Spinal cord (tissue), 10 donors: ENCODE measurements around the gene TMEM51. TPM values are rescaled to one million over a fixed set of nuclear protein-coding genes. Genes with fewer than 3 reads are reported as not detected.

Experiments
- DNase-seq, 6 donors: peaks; one replicate each; pipeline versions ENCODE4 v3.0.0 to v3.0.0-alpha.2; 2013 to 2015; ENCODE audit warnings: low spot score in 6 of 6, low read depth in 4 of 6
- H3K27ac ChIP-seq: one replicate; pipeline ENCODE4 v1.5.1; 2013; ENCODE audit warnings: low read depth, low read length, control low read depth
- H3K27me3 ChIP-seq: one replicate; pipeline ENCODE4 v1.6.1; 2013; ENCODE audit warnings: low read length; ENCODE audit not compliant: control insufficient read depth, insufficient read depth
- H3K36me3 ChIP-seq: one replicate; pipeline ENCODE4 v1.6.1; 2013; ENCODE audit warnings: low read length; ENCODE audit not compliant: control insufficient read depth, insufficient read depth
- H3K4me1 ChIP-seq: one replicate; pipeline ENCODE4 v1.6.1; 2013; ENCODE audit warnings: low read length; ENCODE audit not compliant: control insufficient read depth, insufficient read depth
- H3K4me3 ChIP-seq: one replicate; pipeline ENCODE4 v1.5.1; 2013; ENCODE audit warnings: low read depth, low read length, control low read depth
- H3K9me3 ChIP-seq: one replicate; pipeline ENCODE4 v1.6.1; 2013; ENCODE audit warnings: low read length; ENCODE audit not compliant: control insufficient read depth, insufficient read depth
- WGBS: methylation state at CpG from one replicate; pipeline ENCODE4 v1.1.5; 2013; ENCODE audit warnings: missing lambda C conversion rate; ENCODE audit not compliant: insufficient coverage; 5-methylcytosine and 5-hydroxymethylcytosine counted together
- polyA plus RNA-seq, 2 donors: library from polyadenylated mRNA; unstranded; fragments of 120-200 nt; gene quantifications; one replicate each; pipeline ENCODE4 v1.2.1, GENCODE V29; 2013; ENCODE audit not compliant: insufficient read length in 2 of 2
- total RNA-seq, 2 donors: library from RNA; depleted of rRNA in 1 of 2; stranded (reverse); fragments of 120-200 nt in 1 of 2; fragments of >200 nt in 1 of 2; gene quantifications; one replicate each; pipeline versions ENCODE4 v1.2.3 to v1.2.4, GENCODE V29; 2013 to 2014
- donor health status: healthy.

TMEM51 gene
- total and polyA plus RNA-seq, 4 donors, result 3.9 to 14.4 (median 12.1) TPM

DNA sequence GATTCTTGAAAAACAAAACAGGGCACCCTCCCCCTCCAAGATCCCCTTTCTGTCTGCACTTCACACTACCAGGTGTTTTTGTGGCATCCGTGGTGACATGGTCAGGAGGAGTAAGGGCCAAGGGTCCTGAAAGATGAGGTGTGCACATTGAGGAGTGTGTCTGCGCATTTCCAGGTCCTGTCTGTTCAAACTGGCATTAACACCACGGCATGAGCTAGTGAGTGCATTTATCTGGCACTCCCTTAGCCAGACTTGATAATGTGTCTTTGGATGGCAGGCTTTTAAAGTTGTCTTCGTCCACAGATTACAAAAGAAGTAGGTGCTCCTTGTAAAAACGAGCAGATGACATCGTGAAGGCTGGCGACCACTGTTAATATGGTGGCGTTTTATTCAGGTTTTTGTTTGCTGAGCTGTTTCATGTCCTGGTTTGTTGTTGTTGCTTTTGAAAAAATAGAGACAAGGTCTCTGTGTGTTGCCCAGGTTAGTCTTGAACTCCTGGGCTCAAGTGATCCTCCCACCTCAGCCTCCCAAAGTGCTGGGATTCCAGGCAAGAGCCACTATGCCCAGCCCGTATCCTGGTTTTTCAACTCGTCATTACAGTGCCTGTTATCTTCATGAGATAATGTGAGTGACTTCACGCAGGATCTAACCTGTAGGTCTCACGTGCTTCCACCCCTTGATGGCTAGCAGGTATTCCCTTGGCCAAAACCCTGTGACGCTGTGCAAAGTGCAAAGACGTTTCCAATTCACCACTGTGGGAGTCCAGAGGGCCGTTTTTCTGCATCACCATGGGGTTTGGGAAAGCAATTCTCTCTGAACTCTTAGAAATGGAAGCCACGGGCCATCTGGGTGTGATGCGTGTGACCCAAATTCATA lies 4.2 kb downstream of the TMEM51 start:
- Histone ChIP-seq H3K4me1 (peaks cover 32% of the 10 kb centered on the region), H3K36me3 (no peaks in the 10 kb centered on the region), H3K4me3 (no peak overlapping the region), H3K27me3 (peaks cover 11% of the 10 kb centered on the region), H3K9me3 (no peaks in the 10 kb centered on the region), H3K27ac (no peak overlapping the region)
- 84% methylated on average over 17 of the region's 17 CpGs for WGBS
- no peak for DNase-seq

DNA sequence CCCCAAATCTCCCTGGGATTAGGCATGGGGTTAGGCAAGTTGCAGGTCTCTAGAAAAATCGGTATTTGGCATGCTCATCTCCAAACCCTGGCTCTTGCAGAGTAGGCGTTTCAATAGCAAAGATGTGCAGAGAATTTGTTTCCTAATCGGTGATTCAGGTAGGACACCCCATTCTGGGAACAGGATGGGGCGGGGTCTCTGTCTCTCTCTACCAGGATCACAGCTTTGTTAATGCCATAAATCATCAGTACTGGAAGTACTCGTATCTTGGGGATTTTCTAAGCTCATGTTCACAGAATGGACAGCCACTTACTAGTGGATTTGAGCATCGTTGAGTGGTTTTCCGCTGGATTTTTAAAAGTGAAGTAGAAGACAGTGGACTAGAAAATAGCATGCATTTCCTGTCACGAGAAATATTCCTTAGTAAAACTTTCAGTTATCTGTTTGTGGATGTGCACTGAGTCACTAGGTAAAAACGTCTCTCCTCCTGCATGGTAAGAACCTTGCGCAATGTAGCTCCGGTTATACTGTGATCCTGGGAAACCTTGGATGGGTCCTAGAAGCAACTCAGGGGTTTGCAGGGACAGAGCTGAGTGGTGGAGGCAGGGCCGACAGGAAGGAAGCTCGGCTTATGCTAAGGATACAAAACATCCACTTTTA lies 5.1 kb downstream of the TMEM51 start:
- no peak overlapping the region for H3K4me3 ChIP-seq
- H3K36me3 ChIP-seq, result no peaks in the 10 kb centered on the region
- 84% methylated on average over 7 of the region's 13 CpGs for WGBS
- peaks cover 26% of the 10 kb centered on the region for H3K4me1 ChIP-seq
- H3K27me3 ChIP-seq, result peaks cover 11% of the 10 kb centered on the region
- DNase-seq, result no peak
- H3K9me3 ChIP-seq, result no peaks in the 10 kb centered on the region
- no peak overlapping the region for H3K27ac ChIP-seq

DNA sequence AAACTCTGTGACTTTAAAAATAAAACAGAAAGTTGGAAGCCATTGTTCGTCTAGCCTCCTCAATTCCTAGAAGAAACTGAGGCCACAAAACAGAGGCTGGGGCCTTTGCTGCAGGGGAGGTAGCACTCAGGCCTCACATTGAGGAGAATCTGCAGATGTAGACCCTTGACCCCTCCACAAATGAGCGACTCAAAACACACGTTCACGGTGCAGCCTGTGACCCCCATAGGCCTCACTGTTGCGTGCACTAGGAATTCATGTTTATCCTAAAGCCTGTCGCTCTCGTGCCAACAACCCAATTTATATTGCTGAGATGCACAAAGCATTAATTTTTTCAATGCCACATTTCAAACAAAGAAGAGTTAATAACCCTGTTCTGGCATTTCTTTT lies 5.6 kb downstream of the TMEM51 start:
- Histone ChIP-seq H3K27ac (no peak overlapping the region), H3K4me3 (no peak overlapping the region), H3K27me3 (peaks cover 10% of the 10 kb centered on the region), H3K36me3 (no peaks in the 10 kb centered on the region), H3K4me1 (peaks cover 24% of the 10 kb centered on the region), H3K9me3 (no peaks in the 10 kb centered on the region)
- no peak for DNase-seq
- 61% methylated on average over 5 of the region's 7 CpGs for WGBS

DNA sequence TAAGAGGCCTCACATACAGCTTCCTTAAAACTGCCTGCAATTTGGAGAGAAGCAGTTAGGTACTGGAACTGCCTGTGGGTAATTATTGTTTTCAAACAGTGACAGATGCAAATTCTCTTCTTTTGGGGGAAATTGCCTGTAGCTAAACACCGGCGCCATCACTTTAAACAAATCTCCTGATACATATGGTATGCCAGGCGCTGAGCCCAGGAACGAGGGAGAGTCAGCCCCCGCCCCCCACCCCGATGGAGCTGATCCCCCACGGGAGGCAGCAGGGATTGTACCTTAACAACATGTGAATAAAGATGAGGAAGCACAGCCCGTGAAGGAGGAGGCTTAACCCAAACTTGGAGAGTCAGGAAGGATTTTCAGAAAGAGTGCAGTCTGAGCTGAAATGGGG lies 7.1 kb downstream of the TMEM51 start:
- H3K36me3 ChIP-seq, result no peaks in the 10 kb centered on the region

DNA sequence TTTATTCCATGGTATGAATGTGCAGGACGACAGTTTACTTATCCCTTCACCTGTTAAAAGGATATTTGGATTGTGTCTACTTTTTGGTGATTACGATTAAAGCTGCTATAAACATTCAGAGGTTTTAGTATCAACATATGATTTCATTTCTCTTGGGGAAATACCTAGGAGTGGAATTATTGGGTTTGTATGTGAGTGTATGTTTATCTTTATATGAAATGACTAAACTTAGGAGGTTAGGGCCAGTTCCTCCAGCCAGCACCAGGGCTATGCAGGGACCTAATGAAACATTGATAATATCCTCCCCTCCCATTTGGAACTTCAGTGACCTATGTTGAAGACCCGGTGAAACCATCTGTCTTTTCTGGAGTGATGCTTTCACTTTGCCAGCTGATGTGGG lies 13.8 kb downstream of the TMEM51 start:
- Histone ChIP-seq H3K36me3 (peaks cover 2% of the 10 kb centered on the region), H3K9me3 (no peaks in the 10 kb centered on the region), H3K27me3 (no peaks in the 10 kb centered on the region), H3K27ac (no peak overlapping the region), H3K4me1 (peaks cover 4% of the 10 kb centered on the region), H3K4me3 (no peak overlapping the region)
- no CpG with 5 or more reads among the region's 3 CpGs for WGBS
- DNase-seq, result no peak

More for the DNA sequence above, 7.1 kb downstream of the TMEM51 start:
- H3K27me3 ChIP-seq, result no peaks in the 10 kb centered on the region
- 3% methylated on average over 2 of the region's 8 CpGs for WGBS
- no peak overlapping the region for H3K4me3 ChIP-seq
- peak in 2 of 6 donors; percentile 48 to 77 for DNase-seq
- no peaks in the 10 kb centered on the region for H3K9me3 ChIP-seq
- H3K4me1 ChIP-seq, result peaks cover 10% of the 10 kb centered on the region
- H3K27ac ChIP-seq, result no peak overlapping the region

- no peaks in the 10 kb centered on the region for H3K27me3 ChIP-seq
- no peak overlapping the region for H3K4me3 ChIP-seq
- 73% methylated on average over 4 of the region's 5 CpGs for WGBS
- H3K27ac ChIP-seq, result no peak overlapping the region
- peaks cover 2% of the 10 kb centered on the region for H3K36me3 ChIP-seq
- no peak for DNase-seq
- no peaks in the 10 kb centered on the region for H3K9me3 ChIP-seq
- peaks cover 4% of the 10 kb centered on the region for H3K4me1 ChIP-seq
Observed at GRCh38 chr1:15168479-15168878, 14.9 kb downstream of the TMEM51 start.

DNA sequence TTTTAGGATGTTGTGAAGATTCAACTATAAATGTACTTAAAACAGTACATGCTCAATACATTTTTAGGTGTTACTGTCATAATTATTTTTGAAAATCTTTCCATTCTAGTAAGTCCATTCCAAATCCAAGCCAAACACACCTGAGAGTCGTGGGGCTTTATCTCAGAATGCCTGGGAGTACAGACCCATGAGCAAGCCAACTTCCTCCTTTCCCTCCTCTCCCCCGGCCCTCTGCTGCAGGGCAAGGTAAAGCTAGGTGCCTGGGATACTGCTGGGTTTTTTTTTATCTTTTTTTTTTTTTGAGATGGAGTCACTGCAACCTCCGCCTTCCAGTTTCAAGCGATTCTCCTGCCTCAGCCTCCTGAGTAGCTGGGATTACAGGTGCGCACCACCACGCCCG lies 16.5 kb downstream of the TMEM51 start:
- Histone ChIP-seq H3K27ac (no peak overlapping the region), H3K9me3 (no peaks in the 10 kb centered on the region), H3K27me3 (no peaks in the 10 kb centered on the region), H3K4me1 (peaks cover 4% of the 10 kb centered on the region), H3K4me3 (no peak overlapping the region), H3K36me3 (peaks cover 2% of the 10 kb centered on the region)
- 100% methylated on average over 2 of the region's 7 CpGs for WGBS
- DNase-seq, result no peak

- WGBS, result 81% methylated on average over 14 of the region's 15 CpGs
- no peak for DNase-seq
- H3K4me1 ChIP-seq, result peaks cover 4% of the 10 kb centered on the region
- no peak overlapping the region for H3K4me3 ChIP-seq
- H3K27ac ChIP-seq, result no peak overlapping the region
- H3K9me3 ChIP-seq, result no peaks in the 10 kb centered on the region
- no peaks in the 10 kb centered on the region for H3K27me3 ChIP-seq
- H3K36me3 ChIP-seq, result peaks cover 2% of the 10 kb centered on the region
Observed at GRCh38 chr1:15171271-15171908, 17.8 kb downstream of the TMEM51 start.

GRCh38 chr1:15172405-15173259 lies 19.1 kb downstream of the TMEM51 start:
- H3K27ac ChIP-seq, result no peak overlapping the region
- peaks cover 4% of the 10 kb centered on the region for H3K4me1 ChIP-seq
- 86% methylated on average over 10 of the region's 16 CpGs for WGBS

More at GRCh38 chr1:15172405-15173259, 19.1 kb downstream of the TMEM51 start:
- Histone ChIP-seq H3K9me3 (no peaks in the 10 kb centered on the region), H3K36me3 (peaks cover 2% of the 10 kb centered on the region), H3K4me3 (no peak overlapping the region), H3K27me3 (no peaks in the 10 kb centered on the region)
- DNase-seq, result no peak
